ENCODE results near the gene OTOP1.

GRCh38 chr4:4270529-4270928 is 43.8 kb upstream of the OTOP1 start:
- no peak for TF ChIP-seq CTCF (IDR thresholded peaks at IDR 0.05 in 2 of 3, conservative IDR thresholded peaks at IDR 0.05 in 1 of 3; ENCODE audit: control insufficient read depth in 2 of 3, extremely low read depth in 1 of 3, insufficient read depth in 1 of 3, low read depth in 3 of 3, low read length in 3 of 3)
- no peak for TF ChIP-seq USF2 (IDR thresholded peaks at IDR 0.05; ENCODE audit: borderline replicate concordance, low read depth, low read length)
- TF ChIP-seq MAX (IDR thresholded peaks at IDR 0.05; ENCODE audit: low read depth, low read length), result no peak
- TF ChIP-seq ZBTB4 (CRISPR knock-in tag; IDR thresholded peaks at IDR 0.05), result no peak
